Activated CD4-positive, alpha-beta memory T cell treated with anti-CD3 and anti-CD28 coated beads, Interleukin-2, amount 10 ng/mL, durations not matched to agents 7 days and 5 days (primary cell): Measurements from ENCODE around the gene COA8. TPM values are rescaled to one million over a fixed set of nuclear protein-coding genes. Genes with fewer than 3 reads are reported as not detected.

Source experiments
- CTCF ChIA-PET: fragments of 350-600 bp; sonication (Branson Sonifier 250); formaldehyde crosslinking; loops from one replicate; lab custom pipeline; 2021; ENCODE audit warnings: antibody characterized with exemption, inconsistent platforms; lab: Charles Lee
- POLR2A ChIA-PET: fragments of 350-600 bp; sonication (Branson Sonifier 250); formaldehyde crosslinking; loops from one replicate; lab custom pipeline; 2021; ENCODE audit warnings: antibody characterized with exemption; lab: Charles Lee
- DNase-seq: peaks from one replicate; pipeline ENCODE4 v3.0.0-alpha.2; 2020
- H3K27ac Mint-ChIP-seq: one replicate; pipeline ENCODE4 v1.8.0; 2021; ENCODE audit warnings: mild to moderate bottlenecking, mixed read lengths
- H3K27me3 Mint-ChIP-seq: one replicate; pipeline ENCODE4 v1.8.0; 2021; ENCODE audit warnings: mixed read lengths
- H3K36me3 Mint-ChIP-seq: one replicate; pipeline ENCODE4 v1.8.0; 2021; ENCODE audit warnings: low read depth, mixed read lengths
- H3K4me1 Mint-ChIP-seq: one replicate; pipeline ENCODE4 v1.8.0; 2021; ENCODE audit warnings: mixed read lengths
- H3K4me3 Mint-ChIP-seq: one replicate; pipeline ENCODE4 v1.8.0; 2021; ENCODE audit warnings: mild to moderate bottlenecking, mixed read lengths
- H3K9me3 Mint-ChIP-seq: one replicate; pipeline ENCODE4 v1.8.0; 2021; ENCODE audit warnings: mixed read lengths
- total RNA-seq, 2 experiments: library from RNA; stranded (reverse); gene quantifications; one replicate each; pipeline ENCODE4 v1.2.3, GENCODE V29; 2021

Gene COA8
- total RNA-seq, 2 experiments from 2014 or later = 27.5 to 31.0 TPM

DNA sequence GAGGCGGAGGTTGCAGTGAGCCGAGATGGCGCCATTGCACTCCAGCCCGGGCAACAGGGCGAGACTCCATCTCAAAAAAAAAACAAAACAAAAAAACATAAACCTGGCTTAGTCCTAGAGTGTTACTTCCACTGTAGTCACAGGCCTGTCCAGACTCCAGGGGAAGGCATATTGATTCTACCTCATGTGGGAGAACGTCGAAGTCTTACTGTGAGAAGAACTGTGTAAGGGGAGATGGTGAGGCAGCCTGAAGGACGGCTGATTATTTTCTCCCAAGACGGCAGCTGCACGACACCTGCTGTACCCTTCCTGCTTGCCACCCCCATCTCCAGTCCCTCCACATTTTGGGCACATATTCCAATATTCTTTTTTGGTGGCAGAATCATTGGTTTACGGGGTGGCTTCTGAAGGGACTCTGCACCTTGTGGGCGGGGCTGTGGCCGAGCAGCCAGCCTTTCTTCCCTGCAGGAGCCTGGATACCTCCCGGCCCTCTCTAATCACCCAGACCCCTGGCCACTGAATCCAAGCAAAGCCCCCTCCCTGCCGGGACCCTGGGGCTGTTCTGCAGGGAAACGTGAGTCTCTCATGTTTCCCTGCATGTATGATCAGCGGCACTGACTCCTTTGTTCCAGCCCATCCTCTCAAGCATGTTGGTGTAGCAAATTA, 54.0 kb downstream of the COA8 start:
- no peak for DNase-seq
- Mint-ChIP-seq H3K4me1 (no peaks in the 10 kb centered on the region), H3K9me3 (no peaks in the 10 kb centered on the region), H3K36me3 (no peaks in the 10 kb centered on the region), H3K27ac (no peak overlapping the region), H3K27me3 (peaks cover 3% of the 10 kb centered on the region), H3K4me3 (no peak overlapping the region)
- ChIA-PET POLR2A (no interaction called here), CTCF (no interaction called here)

GRCh38 chr14:103619057-103619456, 56.3 kb downstream of the COA8 start:
- Mint-ChIP-seq H3K36me3 (no peaks in the 10 kb centered on the region), H3K27ac (no peak overlapping the region), H3K27me3 (peaks cover 4% of the 10 kb centered on the region), H3K4me1 (peaks cover 3% of the 10 kb centered on the region), H3K4me3 (no peak overlapping the region), H3K9me3 (no peaks in the 10 kb centered on the region)
- no peak for DNase-seq
- ChIA-PET POLR2A (interaction anchor here (1.1 kb wide), 1 partner anchor 10 kb away, joined by 4 read pairs; the partner anchor contains the start of gene KLC1), CTCF (interaction anchor here (0.7 kb wide), 1 partner anchor 184 kb away, joined by 3 read pairs; no protein-coding TSS in a partner anchor)

GRCh38 chr14:103621860-103622259, 59.1 kb downstream of the COA8 start:
- CTCF ChIA-PET = no interaction called here
- no peak for DNase-seq
- H3K4me1 Mint-ChIP-seq = peaks cover 22% of the 10 kb centered on the region
- no peak overlapping the region for H3K4me3 Mint-ChIP-seq
- POLR2A ChIA-PET = no interaction called here
- H3K9me3 Mint-ChIP-seq = no peaks in the 10 kb centered on the region
- peaks cover 4% of the 10 kb centered on the region for H3K27me3 Mint-ChIP-seq
- H3K27ac Mint-ChIP-seq = no peak overlapping the region
- no peaks in the 10 kb centered on the region for H3K36me3 Mint-ChIP-seq

- no peaks in the 10 kb centered on the region for H3K9me3 Mint-ChIP-seq
- H3K36me3 Mint-ChIP-seq = no peaks in the 10 kb centered on the region
- no peak overlapping the region for H3K27ac Mint-ChIP-seq
- ChIA-PET POLR2A (no interaction called here), CTCF (no interaction called here)
- DNase-seq = no peak
- no peak overlapping the region for H3K4me3 Mint-ChIP-seq
- peaks cover 4% of the 10 kb centered on the region for H3K27me3 Mint-ChIP-seq
- H3K4me1 Mint-ChIP-seq = peaks cover 29% of the 10 kb centered on the region
Measured at GRCh38 chr14:103623308-103623707, 60.5 kb downstream of the COA8 start.

DNA sequence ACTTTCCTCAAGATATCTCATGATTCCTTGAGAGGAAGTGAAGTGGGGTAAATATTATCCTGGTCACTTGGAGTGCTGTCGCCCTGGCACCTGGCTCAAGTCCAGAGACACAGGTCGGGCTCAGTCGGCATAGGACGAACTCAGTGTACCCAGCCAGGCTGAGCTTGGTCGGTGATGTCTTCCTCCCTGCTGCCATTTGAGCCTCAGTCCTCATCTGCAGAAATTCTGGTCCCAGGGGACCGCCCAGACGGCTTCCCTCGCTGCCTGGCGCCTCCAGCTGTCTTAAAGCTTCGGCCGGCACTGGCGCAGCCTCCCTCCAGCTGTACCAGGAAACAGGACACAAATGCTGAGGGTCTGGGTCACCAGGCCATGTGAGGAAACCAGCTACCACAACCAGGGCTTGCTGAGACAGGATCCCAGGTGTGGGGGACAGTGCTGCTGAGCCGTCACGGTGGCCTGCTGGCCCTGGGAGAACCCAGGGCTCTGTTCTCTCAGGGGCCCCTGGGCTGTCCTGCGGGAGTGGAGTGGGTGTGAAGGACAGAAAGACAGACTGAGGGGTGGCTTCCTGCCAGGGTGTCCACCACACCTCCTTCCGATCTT, 61.2 kb downstream of the COA8 start:
- Mint-ChIP-seq H3K9me3 (no peaks in the 10 kb centered on the region), H3K27me3 (peaks cover 4% of the 10 kb centered on the region), H3K27ac (peak overlapping the region; percentile 54), H3K36me3 (no peaks in the 10 kb centered on the region), H3K4me1 (peaks cover 29% of the 10 kb centered on the region), H3K4me3 (no peak overlapping the region)
- CTCF ChIA-PET = interaction anchor here (1.7 kb wide), 1 partner anchor 16 kb away, joined by 4 read pairs; no protein-coding TSS in a partner anchor
- POLR2A ChIA-PET = interaction anchor here (0.6 kb wide), 1 partner anchor 1401 kb away, joined by 3 read pairs; no protein-coding TSS in a partner anchor
- no peak for DNase-seq

- ChIA-PET POLR2A (interaction anchor here (1.4 kb wide), 1 partner anchor 90 kb away, joined by 4 read pairs; no protein-coding TSS in a partner anchor), CTCF (interaction anchor here (0.6 to 1.7 kb wide), 2 partner anchors 17 to 63 kb away, joined by 3 to 4 read pairs; no protein-coding TSS in a partner anchor)
- peak; percentile 46 for DNase-seq
- Mint-ChIP-seq H3K4me1 (peaks cover 30% of the 10 kb centered on the region), H3K9me3 (no peaks in the 10 kb centered on the region), H3K36me3 (no peaks in the 10 kb centered on the region), H3K27ac (peak overlapping the region; percentile 75), H3K27me3 (peaks cover 4% of the 10 kb centered on the region), H3K4me3 (no peak overlapping the region)
Measured at GRCh38 chr14:103624860-103625259, 62.1 kb downstream of the COA8 start.

- Mint-ChIP-seq H3K27ac (peak overlapping the region; percentile 75), H3K27me3 (peaks cover 4% of the 10 kb centered on the region), H3K36me3 (no peaks in the 10 kb centered on the region), H3K9me3 (no peaks in the 10 kb centered on the region), H3K4me1 (peaks cover 35% of the 10 kb centered on the region), H3K4me3 (peak overlapping the region; percentile 54)
- CTCF ChIA-PET = interaction anchor here (0.6 to 1.7 kb wide), 4 partner anchors 18 to 64 kb away, joined by 3 to 4 read pairs (median 3); no protein-coding TSS in a partner anchor
- POLR2A ChIA-PET = interaction anchor here (0.8 to 1.4 kb wide), 3 partner anchors 89 to 292 kb away, joined by 3 to 4 read pairs (median 3); partner anchors contain the start of gene EIF5
- DNase-seq = peak; percentile 57
Measured at GRCh38 chr14:103625356-103626095, 62.8 kb downstream of the COA8 start.

DNA sequence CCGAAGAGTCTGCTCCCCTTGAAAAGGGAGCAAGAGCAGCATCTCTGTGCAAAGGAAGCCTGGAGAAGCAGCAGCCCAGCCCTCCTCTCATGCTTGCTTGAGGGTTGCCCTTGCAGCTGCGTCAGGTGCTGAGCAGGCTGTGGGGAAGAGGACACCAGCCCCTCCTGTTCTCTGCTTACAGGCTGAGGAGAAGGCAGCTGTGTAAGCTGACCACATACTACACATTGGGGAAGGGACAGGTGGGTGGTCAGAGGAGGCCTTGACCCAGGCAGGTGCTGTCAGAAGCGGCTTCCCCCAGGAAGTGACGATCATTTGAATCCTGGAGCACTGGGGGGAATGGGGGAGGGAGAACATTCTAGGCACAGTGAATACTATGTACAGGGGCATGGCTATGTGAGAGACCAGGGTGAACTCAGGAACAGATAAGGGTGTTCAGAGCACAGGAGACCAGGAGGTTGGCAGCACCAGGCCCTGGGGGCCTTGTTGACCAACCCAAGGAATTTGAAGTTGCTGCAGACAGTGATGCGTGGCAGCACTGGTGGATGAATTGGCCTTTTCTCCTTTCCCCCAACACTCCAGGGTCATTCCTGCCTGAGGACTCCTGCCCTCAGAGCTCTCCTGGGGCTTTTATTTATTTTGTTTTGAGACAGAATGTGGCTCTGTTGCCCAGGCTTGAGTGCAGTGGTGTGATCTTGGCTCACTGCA, 63.5 kb downstream of the COA8 start:
- Mint-ChIP-seq H3K4me1 (peaks cover 38% of the 10 kb centered on the region), H3K27me3 (peaks cover 2% of the 10 kb centered on the region), H3K9me3 (no peaks in the 10 kb centered on the region), H3K4me3 (no peak overlapping the region), H3K36me3 (peaks cover 3% of the 10 kb centered on the region), H3K27ac (no peak overlapping the region)
- POLR2A ChIA-PET = interaction anchor here (1.0 to 1.4 kb wide), 3 partner anchors 88 to 106 kb away, joined by 3 to 4 read pairs (median 3); no protein-coding TSS in a partner anchor
- no peak for DNase-seq
- CTCF ChIA-PET = interaction anchor here (0.7 to 1.4 kb wide), 2 partner anchors 30 to 65 kb away, joined by 3 read pairs; no protein-coding TSS in a partner anchor

GRCh38 chr14:103627073-103628025, 64.6 kb downstream of the COA8 start:
- peak overlapping the region; percentile 44 for H3K27ac Mint-ChIP-seq
- H3K4me3 Mint-ChIP-seq = peak overlapping the region; percentile 72
- ChIA-PET CTCF (interaction anchor here (1.4 kb wide), 1 partner anchor 66 kb away, joined by 3 read pairs; no protein-coding TSS in a partner anchor), POLR2A (interaction anchor here (1.0 to 4.3 kb wide), 3 partner anchors 37 to 100 kb away, joined by 3 to 26 read pairs (median 3); partner anchors contain the start of gene BAG5)
- H3K36me3 Mint-ChIP-seq = peaks cover 3% of the 10 kb centered on the region
- H3K9me3 Mint-ChIP-seq = no peaks in the 10 kb centered on the region
- no peak for DNase-seq
- peaks cover 2% of the 10 kb centered on the region for H3K27me3 Mint-ChIP-seq
- peaks cover 41% of the 10 kb centered on the region for H3K4me1 Mint-ChIP-seq

GRCh38 chr14:103628221-103628683, 65.5 kb downstream of the COA8 start:
- CTCF ChIA-PET = interaction anchor here (2.0 kb wide), 1 partner anchor 21 kb away, joined by 4 read pairs; no protein-coding TSS in a partner anchor
- Mint-ChIP-seq H3K27ac (peak overlapping the region; percentile 71), H3K27me3 (no peaks in the 10 kb centered on the region), H3K4me1 (peaks cover 47% of the 10 kb centered on the region), H3K4me3 (peak overlapping the region; percentile 72), H3K36me3 (peaks cover 8% of the 10 kb centered on the region), H3K9me3 (no peaks in the 10 kb centered on the region)
- DNase-seq = no peak
- POLR2A ChIA-PET = interaction anchor here (0.7 to 4.3 kb wide), 11 partner anchors 10 to 1124 kb away, joined by 3 to 26 read pairs (median 4); partner anchors contain the start of genes BAG5, SIVA1, XRCC3 and ZFYVE21
